ENCODE data around the gene LRRC1. TPM values are rescaled to one million over a fixed set of nuclear protein-coding genes. Genes with fewer than 3 reads are reported as not detected.

The LRRC1 gene
- total RNA-seq, 1 donor from 2014 or later = 14.3 TPM

- no peak for FAIRE-seq
- H3K27ac Mint-ChIP-seq (ENCODE audit: unreplicated experiment) = no peak overlapping the region
- H3K9ac ChIP-seq (ENCODE audit: low read length) = no peak overlapping the region
- no peaks in the 10 kb centered on the region for H3K27me3 ChIP-seq (ENCODE audit: insufficient read depth, low read length)
- peaks cover 3% of the 10 kb centered on the region for H3K36me3 Mint-ChIP-seq (ENCODE audit: low read depth, unreplicated experiment)
- H4K20me1 ChIP-seq (ENCODE audit: insufficient read depth, low read length) = peaks cover 4% of the 10 kb centered on the region
- no peak overlapping the region for H3K27ac ChIP-seq (ENCODE audit: low read depth, low read length)
- H3K36me3 ChIP-seq (ENCODE audit: insufficient read depth, low read length) = no peaks in the 10 kb centered on the region
- no peak overlapping the region for H3K4me3 ChIP-seq (ENCODE audit: insufficient read depth, low read depth, low read length)
- no peak for DNase-seq (ENCODE audit: low read depth)
- no peaks in the 10 kb centered on the region for H3K9me3 Mint-ChIP-seq (ENCODE audit: unreplicated experiment)
- H3K4me3 Mint-ChIP-seq (ENCODE audit: unreplicated experiment) = no peak overlapping the region
- H3K27me3 Mint-ChIP-seq (ENCODE audit: low read depth, unreplicated experiment) = no peaks in the 10 kb centered on the region
- no peaks in the 10 kb centered on the region for H3K9me3 ChIP-seq (ENCODE audit: insufficient read depth, low read depth, low read length)
- peaks cover 6% of the 10 kb centered on the region for H3K4me1 Mint-ChIP-seq (ENCODE audit: low read depth, unreplicated experiment)
- TF ChIP-seq EZH2 (IDR thresholded peaks at IDR 0.05; ENCODE audit: insufficient read depth, low read length) = no peak
- TF ChIP-seq, protein P1, sequence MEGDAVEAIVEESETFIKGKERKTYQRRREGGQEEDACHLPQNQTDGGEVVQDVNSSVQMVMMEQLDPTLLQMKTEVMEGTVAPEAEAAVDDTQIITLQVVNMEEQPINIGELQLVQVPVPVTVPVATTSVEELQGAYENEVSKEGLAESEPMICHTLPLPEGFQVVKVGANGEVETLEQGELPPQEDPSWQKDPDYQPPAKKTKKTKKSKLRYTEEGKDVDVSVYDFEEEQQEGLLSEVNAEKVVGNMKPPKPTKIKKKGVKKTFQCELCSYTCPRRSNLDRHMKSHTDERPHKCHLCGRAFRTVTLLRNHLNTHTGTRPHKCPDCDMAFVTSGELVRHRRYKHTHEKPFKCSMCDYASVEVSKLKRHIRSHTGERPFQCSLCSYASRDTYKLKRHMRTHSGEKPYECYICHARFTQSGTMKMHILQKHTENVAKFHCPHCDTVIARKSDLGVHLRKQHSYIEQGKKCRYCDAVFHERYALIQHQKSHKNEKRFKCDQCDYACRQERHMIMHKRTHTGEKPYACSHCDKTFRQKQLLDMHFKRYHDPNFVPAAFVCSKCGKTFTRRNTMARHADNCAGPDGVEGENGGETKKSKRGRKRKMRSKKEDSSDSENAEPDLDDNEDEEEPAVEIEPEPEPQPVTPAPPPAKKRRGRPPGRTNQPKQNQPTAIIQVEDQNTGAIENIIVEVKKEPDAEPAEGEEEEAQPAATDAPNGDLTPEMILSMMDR (IDR thresholded peaks at IDR 0.05; ENCODE audit: insufficient read depth, low read depth, low read length) = no peak
- no peaks in the 10 kb centered on the region for H3K4me1 ChIP-seq (ENCODE audit: insufficient read depth, low read length)
- no peak overlapping the region for H3K4me2 ChIP-seq (ENCODE audit: low read length)
- H2AFZ ChIP-seq (ENCODE audit: low read depth, low read length) = no peak overlapping the region
- H3K79me2 ChIP-seq (ENCODE audit: insufficient read depth, low read length) = no peaks in the 10 kb centered on the region
Observed at GRCh38 chr6:53868626-53869025, 73.8 kb downstream of the LRRC1 start.

DNA sequence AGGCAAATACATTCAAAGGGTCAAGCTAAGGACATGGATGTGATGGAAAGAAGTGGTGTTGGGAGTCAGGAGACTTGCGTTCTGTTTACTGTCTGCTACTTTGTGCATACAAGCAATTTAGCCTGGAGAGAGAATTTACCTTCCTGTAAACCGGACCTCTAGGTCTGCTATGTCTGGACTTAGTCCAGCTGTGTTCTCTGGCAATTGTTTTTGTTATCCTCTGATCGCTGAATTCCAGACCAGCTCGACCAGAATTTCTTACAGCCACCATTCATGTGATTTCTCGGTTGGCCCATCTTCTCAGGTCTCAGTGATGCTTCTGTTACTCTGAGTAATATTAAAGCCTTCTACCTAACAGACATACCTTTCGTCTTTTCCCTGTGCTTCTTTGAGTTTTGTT, 75.2 kb downstream of the LRRC1 start:
- no peaks in the 10 kb centered on the region for H3K4me1 Mint-ChIP-seq (ENCODE audit: low read depth, unreplicated experiment)
- Histone ChIP-seq H3K79me2 (ENCODE audit: insufficient read depth, low read length) (no peaks in the 10 kb centered on the region), H3K4me3 (ENCODE audit: insufficient read depth, low read depth, low read length) (no peak overlapping the region), H4K20me1 (ENCODE audit: insufficient read depth, low read length) (peaks cover 3% of the 10 kb centered on the region), H3K9me3 (ENCODE audit: insufficient read depth, low read depth, low read length) (no peaks in the 10 kb centered on the region), H3K27ac (ENCODE audit: low read depth, low read length) (no peak overlapping the region), H3K9ac (ENCODE audit: low read length) (no peak overlapping the region), H3K27me3 (ENCODE audit: insufficient read depth, low read length) (no peaks in the 10 kb centered on the region), H3K4me2 (ENCODE audit: low read length) (no peak overlapping the region), H2AFZ (ENCODE audit: low read depth, low read length) (no peak overlapping the region), H3K4me1 (ENCODE audit: insufficient read depth, low read length) (no peaks in the 10 kb centered on the region), H3K36me3 (ENCODE audit: insufficient read depth, low read length) (no peaks in the 10 kb centered on the region)
- FAIRE-seq = no peak
- H3K9me3 Mint-ChIP-seq (ENCODE audit: unreplicated experiment) = no peaks in the 10 kb centered on the region
- H3K27me3 Mint-ChIP-seq (ENCODE audit: low read depth, unreplicated experiment) = no peaks in the 10 kb centered on the region
- no peak overlapping the region for H3K4me3 Mint-ChIP-seq (ENCODE audit: unreplicated experiment)
- no peak for DNase-seq (ENCODE audit: low read depth)
- no peak for TF ChIP-seq EZH2 (IDR thresholded peaks at IDR 0.05; ENCODE audit: insufficient read depth, low read length)
- TF ChIP-seq, protein P1 (IDR thresholded peaks at IDR 0.05; ENCODE audit: insufficient read depth, low read depth, low read length) = no peak
- H3K36me3 Mint-ChIP-seq (ENCODE audit: low read depth, unreplicated experiment) = peaks cover 3% of the 10 kb centered on the region
- no peak overlapping the region for H3K27ac Mint-ChIP-seq (ENCODE audit: unreplicated experiment)

GRCh38 chr6:53873922-53874321, 79.1 kb downstream of the LRRC1 start:
- Histone ChIP-seq H3K4me2 (ENCODE audit: low read length) (no peak overlapping the region), H3K36me3 (ENCODE audit: insufficient read depth, low read length) (no peaks in the 10 kb centered on the region), H3K9me3 (ENCODE audit: insufficient read depth, low read depth, low read length) (no peaks in the 10 kb centered on the region), H3K79me2 (ENCODE audit: insufficient read depth, low read length) (no peaks in the 10 kb centered on the region), H4K20me1 (ENCODE audit: insufficient read depth, low read length) (peaks cover 3% of the 10 kb centered on the region), H3K27me3 (ENCODE audit: insufficient read depth, low read length) (no peaks in the 10 kb centered on the region), H3K9ac (ENCODE audit: low read length) (no peak overlapping the region), H3K27ac (ENCODE audit: low read depth, low read length) (no peak overlapping the region), H3K4me1 (ENCODE audit: insufficient read depth, low read length) (no peaks in the 10 kb centered on the region), H3K4me3 (ENCODE audit: insufficient read depth, low read depth, low read length) (no peak overlapping the region), H2AFZ (ENCODE audit: low read depth, low read length) (no peak overlapping the region)
- Mint-ChIP-seq H3K4me1 (ENCODE audit: low read depth, unreplicated experiment) (no peaks in the 10 kb centered on the region), H3K36me3 (ENCODE audit: low read depth, unreplicated experiment) (peaks cover 9% of the 10 kb centered on the region), H3K4me3 (ENCODE audit: unreplicated experiment) (no peak overlapping the region), H3K27ac (ENCODE audit: unreplicated experiment) (no peak overlapping the region), H3K9me3 (ENCODE audit: unreplicated experiment) (peaks cover 3% of the 10 kb centered on the region), H3K27me3 (ENCODE audit: low read depth, unreplicated experiment) (no peaks in the 10 kb centered on the region)
- FAIRE-seq (no peak), DNase-seq (ENCODE audit: low read depth) (no peak)
- TF ChIP-seq EZH2 (IDR thresholded peaks at IDR 0.05; ENCODE audit: insufficient read depth, low read length) = no peak
- TF ChIP-seq, protein P1 (IDR thresholded peaks at IDR 0.05; ENCODE audit: insufficient read depth, low read depth, low read length) = no peak

Data from astrocyte (in vitro differentiated cells and primary cell).